KOPT-K1 (cell line): ENCODE measurements around the gene ZGRF1.
"Not testable (repeated sequence)": the region's sequence is repeated elsewhere in the genome, so short reads cannot be mapped to it uniquely, and the experiment has no call there.

Experiments used
- H3K27ac ChIP-seq: fragments of 200-600 bp; sonication (generic); 2 replicates; pipeline ENCODE4 v1.5.1; 2016; ENCODE audit warnings: antibody characterized with exemption, mild to moderate bottlenecking, low read depth, low read length; ENCODE audit not compliant: poor library complexity, severe bottlenecking
- H3K36me3 ChIP-seq: fragments of 200-600 bp; sonication (generic); 2 replicates; pipeline ENCODE4 v1.5.1; 2017; ENCODE audit warnings: antibody characterized with exemption, mild to moderate bottlenecking, low read length, moderate library complexity; ENCODE audit not compliant: insufficient read depth
- H3K9me3 ChIP-seq: fragments of 200-600 bp; sonication (generic); 2 replicates; pipeline ENCODE4 v1.5.1; 2017; ENCODE audit warnings: antibody characterized with exemption, low read length, mild to moderate bottlenecking; ENCODE audit not compliant: insufficient read depth, poor library complexity, severe bottlenecking

The ZGRF1 gene

DNA sequence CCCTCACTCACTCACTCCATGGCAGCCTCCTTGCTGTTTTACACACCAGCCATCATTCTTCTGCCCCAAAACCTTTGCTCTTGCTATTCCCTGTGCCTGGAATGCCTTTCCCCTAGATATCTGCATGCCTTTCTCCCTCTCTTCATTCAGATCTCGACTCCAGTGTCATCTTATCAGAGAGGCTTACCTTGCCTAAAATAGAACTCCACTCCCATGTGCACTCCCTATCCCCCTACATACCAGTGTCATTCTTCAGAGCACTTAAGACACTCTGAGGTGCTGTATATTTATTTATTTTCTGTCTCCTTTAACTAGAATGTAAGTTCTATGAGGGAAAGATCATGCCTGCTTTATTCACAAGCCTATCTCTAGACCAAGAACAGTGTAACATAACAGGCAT, 45.1 kb downstream of the ZGRF1 start:
- Histone ChIP-seq H3K27ac (no peak overlapping the region), H3K36me3 (peaks cover 68% of the 10 kb centered on the region), H3K9me3 (no peaks in the 10 kb centered on the region)

DNA sequence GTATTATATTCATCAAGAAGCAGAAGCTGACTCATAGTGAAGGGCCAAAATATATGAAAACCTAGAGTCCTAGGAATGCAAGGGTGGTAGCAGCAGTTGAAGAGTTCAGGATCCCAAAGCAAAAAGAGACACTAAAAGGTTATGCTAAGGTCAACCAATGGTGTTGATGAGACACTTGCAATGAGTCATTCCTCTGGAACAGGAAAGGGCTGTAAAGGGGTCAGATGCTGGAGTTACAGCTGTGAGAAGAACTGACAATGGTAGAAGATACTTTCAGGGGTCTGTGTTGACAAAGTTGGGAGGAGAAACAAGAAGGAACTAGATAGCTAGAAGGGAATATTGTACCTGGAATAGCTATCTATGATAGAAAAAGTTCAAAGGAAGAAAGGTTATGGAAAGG, 47.5 kb downstream of the ZGRF1 start:
- H3K36me3 ChIP-seq: peaks cover 76% of the 10 kb centered on the region
- no peak overlapping the region for H3K27ac ChIP-seq
- H3K9me3 ChIP-seq: no peaks in the 10 kb centered on the region

DNA sequence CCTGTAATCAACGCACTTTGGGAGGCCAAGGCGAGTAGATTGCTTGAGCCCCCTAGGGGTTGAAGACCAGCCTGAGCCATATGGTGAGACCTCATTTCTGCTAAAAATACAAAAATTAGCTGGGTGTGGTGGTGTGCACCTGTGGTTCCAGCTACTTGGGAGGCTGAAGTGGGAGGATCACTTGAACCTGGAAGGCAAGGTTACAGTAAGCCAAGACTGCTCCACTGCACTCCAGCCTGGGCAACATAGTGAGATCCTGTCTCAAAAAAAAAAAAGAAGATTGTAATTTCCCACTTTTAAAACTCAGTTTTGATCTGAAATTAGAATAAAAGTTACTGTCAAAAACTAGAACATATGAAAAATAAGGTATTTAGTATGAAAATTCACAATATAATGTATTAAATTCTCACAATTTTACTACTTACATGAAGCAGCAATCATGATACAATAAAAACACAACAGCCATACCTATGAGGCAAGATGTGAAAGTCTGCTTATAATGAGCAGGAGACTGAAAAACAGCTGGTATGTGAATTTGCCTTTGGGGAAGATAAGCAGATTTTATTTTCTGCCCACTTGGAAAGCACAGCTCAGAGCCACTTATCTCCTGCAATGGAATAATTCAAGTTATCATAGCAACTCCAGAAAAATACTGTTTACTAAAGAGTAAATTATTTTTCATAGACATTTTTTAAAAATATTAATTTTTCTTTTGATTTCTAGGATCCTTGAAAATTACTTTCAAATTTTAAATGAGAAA, 50.6 kb downstream of the ZGRF1 start:
- Histone ChIP-seq H3K27ac (no peak overlapping the region), H3K36me3 (peaks cover 85% of the 10 kb centered on the region), H3K9me3 (no peaks in the 10 kb centered on the region)

DNA sequence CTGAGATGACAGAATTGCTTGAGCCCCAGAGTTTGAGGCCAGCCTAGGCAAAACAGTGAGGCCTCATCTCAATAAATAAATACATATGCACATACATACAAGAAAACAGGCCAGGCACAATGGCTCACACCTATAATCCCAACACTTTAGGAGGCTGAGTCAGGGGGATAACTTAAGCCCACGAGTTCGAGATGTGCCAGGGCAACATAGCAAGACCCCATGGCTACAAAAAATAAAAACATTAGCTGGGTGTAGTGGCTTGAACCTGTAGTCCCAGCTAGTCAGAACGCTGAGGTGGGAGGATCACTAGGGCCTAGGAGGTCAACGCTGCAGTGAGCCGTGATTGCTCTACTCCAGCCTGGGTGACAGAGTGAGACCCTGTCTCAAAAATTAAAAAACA, 69.2 kb downstream of the ZGRF1 start:
- no peak overlapping the region for H3K27ac ChIP-seq
- H3K9me3 ChIP-seq: no peaks in the 10 kb centered on the region
- peaks cover 31% of the 10 kb centered on the region for H3K36me3 ChIP-seq

DNA sequence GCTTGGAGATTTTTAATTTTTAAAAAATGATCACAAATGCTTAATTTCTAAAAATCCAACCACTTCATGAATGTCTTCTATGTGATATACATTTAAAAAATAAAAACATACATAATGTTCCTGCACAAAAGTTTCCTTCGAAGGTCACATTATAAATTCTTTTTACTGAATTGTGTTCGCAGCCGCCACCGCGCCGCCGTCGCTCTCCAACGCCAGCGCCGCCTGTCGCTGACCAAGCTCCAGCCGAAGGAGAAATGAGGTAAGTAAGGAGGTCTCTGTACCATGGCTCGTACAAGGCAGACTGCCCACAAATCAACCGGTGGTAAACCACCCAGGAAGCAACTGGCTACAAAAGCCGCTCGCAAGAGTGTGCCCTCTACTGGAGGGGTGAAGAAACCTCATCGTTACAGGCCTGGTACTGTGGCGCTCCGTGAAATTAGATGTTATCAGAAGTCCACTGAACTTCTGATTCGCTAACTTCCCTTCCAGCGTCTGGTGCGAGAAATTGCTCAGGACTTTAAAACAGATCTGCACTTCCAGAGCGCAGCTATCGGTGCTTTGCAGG, 71.9 kb downstream of the ZGRF1 start:
- H3K36me3 ChIP-seq: peaks cover 52% of the 10 kb centered on the region
- no peaks in the 10 kb centered on the region for H3K9me3 ChIP-seq
- H3K27ac ChIP-seq: no peak overlapping the region

DNA sequence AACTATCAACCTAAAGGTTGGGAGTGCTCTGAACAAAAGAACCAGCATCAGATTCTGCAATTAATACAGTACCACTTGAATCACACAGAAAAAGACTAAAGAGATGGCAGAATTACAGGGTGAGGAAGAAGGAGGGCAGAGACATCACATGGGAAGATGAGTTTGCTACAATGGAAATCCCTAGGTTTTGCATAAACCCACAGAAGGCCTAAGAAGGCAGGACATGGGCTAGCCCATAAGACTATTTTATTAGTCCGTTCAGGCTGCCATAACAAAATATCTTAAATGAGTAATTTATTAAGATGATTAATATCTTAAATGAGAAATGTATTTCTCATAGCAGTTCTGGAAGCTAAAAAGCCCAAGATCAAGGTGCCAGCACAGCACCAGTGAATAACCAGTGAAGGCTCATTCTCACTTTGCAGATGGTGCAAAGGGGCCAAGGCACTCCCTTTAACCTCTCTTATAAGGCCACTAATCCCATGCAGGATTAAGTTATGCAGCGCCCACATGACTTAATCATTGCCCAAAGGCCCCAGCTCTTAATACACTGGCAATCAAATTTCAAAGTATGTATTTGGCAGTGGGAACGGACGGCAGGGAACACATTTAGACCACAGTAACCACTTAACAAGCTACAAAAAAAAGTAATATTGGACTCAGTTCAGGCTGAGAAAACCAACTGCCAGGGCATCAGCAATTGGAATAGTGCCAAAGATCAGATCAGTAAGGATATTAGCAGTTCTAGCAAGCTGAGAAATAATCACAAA, 73.1 kb downstream of the ZGRF1 start:
- no peaks in the 10 kb centered on the region for H3K9me3 ChIP-seq
- H3K27ac ChIP-seq: no peak overlapping the region
- H3K36me3 ChIP-seq: peaks cover 63% of the 10 kb centered on the region

DNA sequence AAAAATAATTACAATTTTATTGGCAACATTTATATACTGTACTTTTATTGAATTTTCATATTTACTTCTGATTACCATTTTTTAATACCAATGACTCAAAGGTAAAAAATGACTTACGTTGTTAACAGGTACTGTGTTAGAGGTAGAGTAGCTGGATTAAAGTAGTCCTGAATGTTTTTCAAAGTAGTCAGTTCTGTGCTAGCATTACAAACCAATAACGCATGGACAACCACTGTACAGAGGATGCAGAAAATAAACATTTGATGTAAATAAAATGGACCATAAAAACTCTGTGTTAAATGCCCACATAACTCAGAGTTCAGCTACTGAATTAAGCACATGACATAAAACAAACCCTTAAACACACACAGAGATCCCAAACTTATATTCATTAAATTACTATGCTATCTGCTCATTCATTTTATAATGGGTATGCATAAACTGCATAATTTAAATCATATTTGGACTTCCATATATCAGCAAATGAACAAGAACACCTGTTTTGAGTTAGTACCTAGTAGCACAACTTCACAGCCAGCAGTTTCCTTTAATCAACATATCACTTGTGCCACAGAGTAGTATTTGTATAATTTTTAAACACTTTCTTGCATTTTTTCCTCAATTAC, 74.3 kb downstream of the ZGRF1 start:
- Histone ChIP-seq H3K27ac (no peak overlapping the region), H3K36me3 (peaks cover 66% of the 10 kb centered on the region), H3K9me3 (no peaks in the 10 kb centered on the region)

DNA sequence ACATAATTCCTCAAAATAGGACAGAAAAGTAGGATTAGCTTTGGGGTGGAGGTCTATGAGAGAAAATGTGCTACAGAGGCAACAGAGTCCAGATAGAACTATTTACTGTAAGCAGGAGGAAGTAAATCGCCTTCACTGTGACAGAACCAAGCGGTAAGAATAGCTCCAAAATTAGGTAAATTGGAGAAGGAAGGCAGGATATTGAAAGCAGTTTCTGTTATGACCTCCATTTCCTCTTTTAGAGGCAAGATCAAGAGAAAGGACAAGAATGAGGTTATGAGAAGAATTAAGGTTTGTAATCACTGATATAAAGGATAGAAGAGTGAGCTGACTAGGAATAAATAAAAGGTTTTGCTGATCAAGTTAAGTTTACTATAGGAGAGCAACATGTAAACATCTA, 76.6 kb downstream of the ZGRF1 start:
- Histone ChIP-seq H3K36me3 (peaks cover 63% of the 10 kb centered on the region), H3K27ac (no peak overlapping the region), H3K9me3 (no peaks in the 10 kb centered on the region)

DNA sequence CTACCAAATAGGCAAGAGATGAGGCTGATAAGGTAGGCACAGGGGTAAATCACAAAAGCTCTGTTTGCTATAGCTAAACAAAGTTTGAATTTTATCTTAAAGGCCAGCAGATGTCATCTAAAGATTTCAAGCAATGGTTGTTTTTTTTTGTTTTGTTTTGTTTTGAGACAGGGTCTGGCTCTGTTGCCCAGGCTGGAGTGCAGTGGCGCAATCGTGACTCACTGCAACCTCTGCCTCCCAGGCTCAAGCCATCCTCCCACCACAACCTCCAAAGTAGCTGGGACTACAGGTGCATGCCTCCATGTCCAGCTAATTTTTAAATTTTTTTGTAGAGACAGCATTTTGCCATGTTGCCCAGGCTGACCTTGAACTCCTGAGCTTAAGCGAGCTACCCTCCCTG, 77.7 kb downstream of the ZGRF1 start:
- no peak overlapping the region for H3K27ac ChIP-seq
- no peaks in the 10 kb centered on the region for H3K9me3 ChIP-seq
- H3K36me3 ChIP-seq: peaks cover 60% of the 10 kb centered on the region

DNA sequence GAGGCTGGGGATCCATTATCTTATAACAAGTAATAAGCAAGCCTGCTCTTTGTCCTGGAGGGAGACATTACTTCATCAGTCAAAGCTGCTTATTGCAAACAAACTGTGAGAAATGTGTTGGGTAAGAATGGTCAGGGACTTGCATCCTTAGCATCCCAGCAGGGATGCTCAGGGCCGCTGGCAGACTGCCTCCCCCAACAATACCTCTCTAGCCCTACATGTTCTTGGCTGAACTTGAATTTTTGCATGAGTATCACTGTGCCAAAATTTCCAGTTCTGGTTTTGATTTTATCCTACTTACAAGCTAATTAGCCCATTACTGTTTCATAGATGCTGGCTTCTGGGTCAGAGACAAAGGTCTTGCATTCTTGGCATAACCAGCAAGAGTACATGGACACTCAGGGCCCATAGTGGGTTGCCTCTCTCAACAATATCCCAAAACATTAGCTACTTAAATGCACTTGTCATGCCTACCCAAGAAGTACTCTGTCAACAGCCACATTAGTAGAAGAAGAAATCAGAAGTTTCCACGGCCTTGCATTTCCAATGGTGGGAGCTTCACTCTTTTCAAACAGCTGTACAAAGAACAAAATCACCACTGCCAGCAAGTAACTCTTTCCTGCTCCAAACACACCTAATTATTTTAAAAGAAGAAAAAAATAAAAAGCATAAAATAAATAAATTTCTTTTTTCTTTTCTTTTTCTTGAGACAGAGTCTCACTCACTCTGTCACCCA, 78.9 kb downstream of the ZGRF1 start:
- H3K27ac ChIP-seq: no peak overlapping the region
- H3K36me3 ChIP-seq: peaks cover 64% of the 10 kb centered on the region
- no peaks in the 10 kb centered on the region for H3K9me3 ChIP-seq

DNA sequence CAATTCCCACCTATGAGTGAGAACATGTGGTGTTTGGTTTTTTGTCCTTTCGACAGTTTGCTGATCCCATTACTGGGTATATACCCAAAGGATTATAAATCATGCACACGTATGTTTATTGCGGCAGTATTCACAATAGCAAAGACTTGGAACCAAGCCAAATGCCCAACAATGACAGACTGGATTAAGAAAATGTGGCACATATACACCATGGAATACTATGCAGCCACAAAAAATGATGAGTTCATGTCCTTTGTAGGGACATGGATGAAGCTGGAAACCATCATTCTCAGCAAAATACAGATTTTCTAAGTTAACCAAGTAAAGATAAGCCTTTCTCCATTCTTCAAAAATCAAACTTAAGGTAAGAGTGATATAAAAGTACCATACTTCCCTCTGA, 82.4 kb downstream of the ZGRF1 start:
- peaks cover 37% of the 10 kb centered on the region for H3K36me3 ChIP-seq
- not testable (repeated sequence) for H3K27ac ChIP-seq, H3K9me3 ChIP-seq

DNA sequence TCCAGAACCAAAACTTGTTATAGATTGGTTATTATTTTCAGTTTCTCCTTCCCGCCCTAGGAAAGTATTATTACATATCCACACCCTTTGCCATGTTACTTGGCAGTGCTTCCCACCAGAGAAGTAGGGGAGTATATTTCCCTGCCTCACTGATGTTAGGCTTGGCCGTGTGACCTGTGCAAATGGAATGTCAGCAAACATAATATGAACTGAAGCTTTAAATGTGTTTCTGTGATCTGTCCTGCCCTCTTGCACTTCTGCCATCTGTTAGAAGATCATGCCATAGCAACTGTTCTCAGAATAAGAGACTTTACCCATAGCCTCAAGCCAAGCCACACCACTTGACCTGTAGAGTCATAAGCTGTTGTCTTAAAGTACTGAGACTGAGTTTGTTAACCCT, 84.0 kb downstream of the ZGRF1 start:
- H3K9me3 ChIP-seq: no peaks in the 10 kb centered on the region
- peaks cover 28% of the 10 kb centered on the region for H3K36me3 ChIP-seq
- no peak overlapping the region for H3K27ac ChIP-seq

DNA sequence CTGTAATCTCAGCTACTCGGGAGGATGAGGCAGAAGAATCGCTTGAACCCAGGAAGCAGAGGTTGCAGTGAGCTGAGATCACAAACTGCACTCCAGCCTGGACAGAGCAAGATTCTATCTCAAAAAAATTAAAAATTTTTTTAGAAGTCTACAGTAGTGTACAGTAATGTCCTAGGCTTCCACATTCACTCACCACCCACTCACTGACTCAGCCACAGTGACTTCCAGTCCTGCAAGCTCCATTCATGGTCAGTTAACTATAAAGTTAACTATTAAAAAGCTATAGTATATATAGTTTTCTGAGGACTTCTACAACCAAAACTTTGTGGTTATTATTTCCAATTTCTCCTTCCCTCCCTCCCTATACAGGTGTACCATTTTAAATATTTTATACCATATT, 86.0 kb downstream of the ZGRF1 start:
- no peaks in the 10 kb centered on the region for H3K9me3 ChIP-seq
- H3K27ac ChIP-seq: no peak overlapping the region
- H3K36me3 ChIP-seq: peaks cover 28% of the 10 kb centered on the region

DNA sequence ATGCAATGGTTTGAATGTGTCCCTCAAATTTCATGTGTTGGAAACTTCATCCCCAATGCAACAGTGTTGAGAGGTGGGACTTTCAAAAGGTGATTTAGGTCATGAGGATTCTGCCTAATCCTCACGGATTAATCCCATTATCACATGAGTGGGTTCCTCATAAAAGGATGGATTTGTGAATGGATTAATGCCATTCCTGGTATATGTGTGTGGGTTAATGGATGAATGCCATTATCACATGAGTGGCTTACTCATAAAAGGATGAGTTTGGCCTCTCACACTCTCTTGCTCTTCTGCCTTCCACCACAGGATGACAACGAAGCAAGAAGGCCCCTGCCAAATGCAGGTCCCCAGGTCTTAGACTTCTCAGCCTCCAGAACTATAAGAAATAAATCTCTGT, 90.2 kb downstream of the ZGRF1 start:
- peaks cover 29% of the 10 kb centered on the region; the same call in 1 of the 2 replicates for H3K36me3 ChIP-seq
- no peaks in the 10 kb centered on the region for H3K9me3 ChIP-seq
- H3K27ac ChIP-seq: no peak overlapping the region

DNA sequence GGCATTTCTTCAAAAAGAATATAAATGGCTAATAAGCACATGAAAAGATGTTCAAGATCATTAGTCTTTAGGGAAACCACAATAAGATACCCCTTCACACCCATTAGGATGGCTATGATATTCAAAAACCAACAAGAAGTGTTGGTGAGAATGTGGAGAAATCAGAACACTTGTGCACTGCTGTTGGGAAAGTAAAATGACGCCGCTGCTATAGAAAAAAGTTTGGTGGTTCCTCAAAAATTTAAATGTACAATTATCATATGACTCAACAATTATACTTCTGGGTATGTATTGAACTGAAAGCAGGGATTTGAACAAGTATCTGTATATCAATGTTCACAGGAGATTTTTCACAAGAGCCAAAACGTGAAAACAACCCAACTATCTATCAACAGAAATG, 91.4 kb downstream of the ZGRF1 start:
- H3K36me3 ChIP-seq: peaks cover 29% of the 10 kb centered on the region; the same call in 1 of the 2 replicates
- H3K9me3 ChIP-seq: no peaks in the 10 kb centered on the region
- no peak overlapping the region for H3K27ac ChIP-seq
